Activated CD8-positive, alpha-beta memory T cell treated with anti-CD3 and anti-CD28 coated beads for 1 hour (primary cell): ENCODE data around the gene NUP133.

ENCODE experiments used
- DNase-seq, 2 donors: peaks; one replicate each; pipeline ENCODE4 v3.0.0-alpha.2; 2020; ENCODE audit warnings: low read depth in 1 of 2; ENCODE audit errors: extremely low read depth in 1 of 2

NUP133 gene

DNA sequence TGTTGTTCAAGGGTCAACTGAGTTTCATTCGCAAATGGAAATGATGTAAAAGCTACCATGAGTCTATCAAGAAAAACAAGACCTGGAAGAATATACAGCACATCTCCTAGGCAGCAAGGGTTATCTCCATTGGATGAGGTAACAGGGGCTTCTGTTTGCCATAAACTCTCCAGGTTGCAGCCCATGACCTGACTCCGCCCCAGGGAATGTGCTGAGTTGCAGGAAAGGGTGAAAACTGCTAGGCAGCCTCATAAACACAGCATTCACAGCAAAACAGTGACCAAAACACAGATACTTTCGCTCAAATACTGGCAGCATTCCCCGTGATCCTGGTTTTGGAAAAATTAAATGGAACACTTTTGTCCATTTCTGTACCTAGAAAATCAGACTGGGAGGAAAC is 54.1 kb downstream of the NUP133 start:
- DNase-seq: no peak

DNA sequence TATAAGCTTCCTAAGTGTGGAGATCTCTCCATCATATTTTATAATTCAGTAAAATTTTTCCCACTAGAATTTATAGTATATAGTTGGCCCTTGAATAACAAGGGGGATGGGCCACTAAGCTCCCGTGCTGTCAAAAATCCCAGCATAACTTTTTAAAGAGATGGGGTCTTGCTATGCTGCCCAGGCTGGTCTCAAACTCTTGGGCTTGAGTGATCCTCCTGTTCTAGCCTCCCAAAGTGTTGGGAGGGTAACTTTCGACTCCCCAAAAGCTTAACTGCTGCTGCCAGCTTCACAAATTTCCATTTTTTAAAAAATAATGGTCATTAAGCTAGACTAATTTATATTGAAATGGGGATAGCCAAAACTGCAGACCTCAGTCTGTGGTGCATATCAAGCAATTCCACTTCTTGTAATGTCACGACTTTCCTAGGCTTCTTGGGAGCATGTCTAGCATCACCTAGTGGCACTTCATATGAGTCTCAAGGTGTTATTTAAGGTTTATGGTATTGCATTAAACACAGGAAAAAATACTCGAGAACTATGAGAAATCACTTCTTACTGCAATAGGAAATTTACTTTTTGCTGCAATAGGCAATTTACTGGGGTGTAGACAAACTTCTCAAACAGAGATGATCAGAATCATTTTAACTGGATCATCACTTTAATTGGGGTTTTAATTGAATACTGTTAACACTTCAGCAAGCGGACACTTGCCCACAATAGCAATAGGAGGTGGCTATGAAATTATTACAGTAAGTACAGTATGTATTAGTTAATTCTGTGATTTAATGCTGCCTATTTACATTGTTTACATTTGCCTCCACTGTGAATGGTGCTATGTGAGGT is 55.0 kb downstream of the NUP133 start:
- no peak for DNase-seq

DNA sequence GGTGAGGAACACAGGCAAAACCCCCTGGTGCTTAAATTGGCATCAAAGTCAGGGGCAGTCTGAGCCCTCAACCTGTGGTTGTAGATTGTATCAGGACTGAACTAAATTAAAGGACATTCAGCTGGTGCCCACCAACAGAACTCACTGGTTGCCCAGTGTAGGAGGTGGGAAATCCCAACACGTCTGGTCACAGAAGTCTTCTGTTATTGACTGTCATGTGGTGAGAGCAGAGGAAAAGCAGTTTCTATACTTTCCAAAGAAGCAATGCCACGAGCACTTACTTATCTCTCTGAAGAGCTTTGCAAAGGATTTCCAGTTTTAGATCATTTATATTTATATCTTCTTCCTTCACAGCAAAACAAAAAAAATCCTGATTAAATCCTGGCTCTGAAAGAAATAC is 59.3 kb downstream of the NUP133 start:
- no peak for DNase-seq

DNA sequence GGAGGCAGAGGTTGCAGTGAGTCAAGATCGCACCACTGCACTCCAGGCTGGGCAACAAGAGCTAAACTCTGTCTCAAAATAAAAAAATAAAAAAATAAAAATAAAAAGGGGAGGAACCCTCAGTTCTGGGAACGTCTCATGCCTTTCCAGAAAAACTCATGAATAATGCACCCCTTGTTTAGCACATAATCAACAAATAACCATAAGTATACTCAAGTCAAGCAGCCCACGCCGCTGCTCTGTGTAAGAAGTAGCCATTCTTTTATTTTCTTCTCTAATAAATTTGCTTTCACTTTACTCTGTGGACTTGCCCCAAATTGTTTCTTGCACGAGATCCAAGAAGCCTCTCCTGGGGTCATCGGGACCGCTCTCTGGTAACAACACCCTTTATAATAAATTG is 59.8 kb downstream of the NUP133 start:
- no peak for DNase-seq

DNA sequence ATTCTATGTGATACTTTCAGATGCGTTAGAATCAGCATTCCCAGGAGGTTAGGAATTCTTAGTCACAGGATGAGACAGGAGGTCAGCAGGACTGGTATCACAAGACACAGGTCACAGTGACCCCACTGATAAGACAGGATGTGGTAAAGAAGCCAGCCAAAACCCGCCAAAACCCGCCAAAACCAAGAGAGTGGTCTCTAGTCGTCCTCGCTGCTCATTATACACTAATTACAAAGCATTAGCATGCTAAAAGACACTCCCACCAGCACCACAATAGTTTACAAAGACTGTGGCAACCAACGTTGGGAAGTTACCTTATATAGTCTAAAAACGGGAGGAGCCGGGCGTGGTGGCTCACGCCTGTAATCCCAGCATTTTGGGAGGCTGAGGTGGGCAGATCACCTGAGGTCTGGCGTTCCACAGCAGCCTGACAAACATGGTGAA is 60.3 kb downstream of the NUP133 start:
- no peak for DNase-seq

DNA sequence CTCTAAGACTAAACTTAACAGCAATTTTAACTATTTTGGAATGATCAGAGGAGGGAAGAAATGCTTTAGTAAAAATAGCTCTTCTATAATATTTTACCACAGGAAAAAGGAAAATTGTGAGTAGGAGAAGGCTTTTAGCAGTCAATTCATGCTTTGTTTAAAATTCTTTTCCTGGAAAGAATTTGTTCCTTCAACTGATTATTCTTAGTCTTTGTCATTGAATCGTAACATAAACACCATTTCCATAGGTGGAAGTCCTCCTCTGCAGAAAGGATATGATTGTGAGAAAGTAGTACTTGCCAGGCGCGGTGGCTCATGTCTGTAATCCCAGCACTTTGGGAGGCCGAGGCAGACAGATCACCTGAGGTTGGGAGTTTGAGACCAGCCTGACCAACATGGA is 62.3 kb downstream of the NUP133 start:
- DNase-seq: no peak

DNA sequence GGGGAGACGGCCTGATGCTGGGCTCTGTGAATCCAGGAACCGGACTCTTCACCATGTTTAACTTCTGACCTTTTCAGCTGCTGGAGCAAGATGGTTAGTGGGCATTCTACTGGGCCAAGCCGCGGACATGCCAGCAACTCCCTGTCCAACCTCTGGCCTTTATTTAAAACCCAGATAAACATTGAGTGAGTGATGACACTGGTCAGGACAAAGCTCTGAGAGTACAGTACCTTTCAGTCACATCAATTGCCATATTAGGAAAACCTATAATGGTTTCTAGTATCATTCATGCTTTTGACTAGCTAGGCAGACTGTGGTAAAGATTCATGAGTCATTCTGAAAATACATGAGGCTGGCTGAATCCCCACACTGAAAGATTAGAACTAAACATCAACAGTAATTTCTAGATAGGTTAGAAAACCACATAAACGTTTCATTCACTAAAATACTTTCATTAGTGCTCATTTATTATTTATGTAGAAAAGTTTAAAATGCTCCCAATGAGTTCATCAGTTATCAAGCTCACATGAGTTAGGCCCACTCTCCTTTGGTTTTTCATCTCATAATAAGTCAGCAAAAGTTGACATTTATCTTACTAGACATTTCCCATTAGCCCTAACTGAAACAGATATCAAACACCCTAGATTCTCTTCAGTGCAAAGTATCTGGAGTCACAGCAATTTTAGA is 67.1 kb downstream of the NUP133 start:
- DNase-seq: no peak

DNA sequence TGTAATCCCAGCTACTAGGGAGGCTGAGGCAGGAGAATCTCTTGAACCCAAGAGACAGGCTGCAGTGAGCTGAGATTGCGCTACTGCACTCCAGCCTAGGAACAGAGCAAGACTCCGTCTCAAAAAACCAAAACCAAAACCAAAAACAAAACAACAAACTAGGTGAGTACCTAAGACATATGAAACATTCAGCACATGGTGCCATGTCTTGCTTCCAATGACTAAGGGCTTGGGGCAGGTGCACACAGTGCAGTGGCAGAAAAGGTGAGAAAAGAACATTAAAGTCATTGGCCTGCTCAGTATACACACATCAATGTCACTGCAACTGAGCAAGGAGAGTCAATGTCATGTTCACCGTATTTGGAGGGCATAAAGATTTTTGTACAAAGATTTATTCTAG is 70.1 kb downstream of the NUP133 start:
- DNase-seq: no peak

DNA sequence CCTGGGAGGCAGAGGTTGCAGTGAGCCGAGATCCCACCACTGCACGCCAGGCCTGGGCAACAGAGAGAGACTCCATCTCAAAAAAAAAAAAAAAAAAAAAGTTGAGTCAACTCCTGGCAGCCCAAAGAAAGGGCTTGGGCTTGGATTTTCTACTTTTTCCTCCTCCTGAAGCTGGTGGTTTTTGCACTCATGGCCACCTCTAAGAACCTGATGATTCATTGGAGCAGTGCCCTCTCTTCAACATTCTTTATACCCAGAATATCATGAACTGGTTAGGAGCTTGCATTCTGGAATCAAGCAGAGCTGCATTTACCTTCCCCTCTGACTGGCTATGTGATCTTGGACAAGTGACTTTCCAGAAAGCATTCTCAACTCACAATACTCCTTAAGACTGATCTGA is 70.7 kb downstream of the NUP133 start:
- no peak for DNase-seq

DNA sequence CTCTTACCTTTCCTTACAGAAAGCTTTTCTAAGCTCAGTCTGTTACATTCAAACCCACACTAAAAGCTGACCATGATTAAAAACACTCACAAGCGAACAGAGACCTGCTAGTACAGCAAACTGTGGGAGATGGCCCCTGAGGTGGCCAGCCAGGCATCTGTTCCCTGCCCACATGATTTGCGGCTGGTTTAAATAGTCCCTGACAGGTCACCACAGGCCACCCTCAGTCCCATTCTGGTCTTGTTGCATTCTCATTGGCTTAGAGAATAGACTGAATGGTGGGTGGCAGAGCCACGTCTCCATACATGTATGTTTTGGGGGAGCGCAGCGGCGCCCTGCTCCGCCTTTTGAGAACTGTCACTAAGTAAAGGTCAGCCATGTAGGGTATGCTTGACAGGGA is 71.9 kb downstream of the NUP133 start:
- DNase-seq: no peak

DNA sequence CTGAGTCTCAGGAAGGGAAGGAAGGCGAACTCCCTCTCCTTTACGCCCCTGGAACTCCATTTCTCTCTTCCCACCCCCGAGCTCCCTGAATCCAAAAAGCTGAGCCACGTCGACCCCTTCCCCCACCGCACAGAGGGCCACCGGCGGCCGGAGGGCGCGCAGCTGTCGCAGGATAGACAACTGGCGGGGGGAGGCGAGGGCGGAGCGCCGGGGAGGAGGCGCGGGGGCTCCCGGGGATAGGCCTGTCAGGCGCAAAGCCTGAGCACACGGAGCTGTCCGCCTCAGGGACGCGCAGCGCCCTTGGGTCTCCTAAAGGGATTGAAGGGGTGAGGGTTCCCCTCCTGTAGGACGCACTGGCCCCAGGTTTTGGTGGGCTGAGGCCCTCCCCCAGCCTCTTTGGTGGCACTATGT is 73.5 kb downstream of the NUP133 start:
- DNase-seq: no peak

DNA sequence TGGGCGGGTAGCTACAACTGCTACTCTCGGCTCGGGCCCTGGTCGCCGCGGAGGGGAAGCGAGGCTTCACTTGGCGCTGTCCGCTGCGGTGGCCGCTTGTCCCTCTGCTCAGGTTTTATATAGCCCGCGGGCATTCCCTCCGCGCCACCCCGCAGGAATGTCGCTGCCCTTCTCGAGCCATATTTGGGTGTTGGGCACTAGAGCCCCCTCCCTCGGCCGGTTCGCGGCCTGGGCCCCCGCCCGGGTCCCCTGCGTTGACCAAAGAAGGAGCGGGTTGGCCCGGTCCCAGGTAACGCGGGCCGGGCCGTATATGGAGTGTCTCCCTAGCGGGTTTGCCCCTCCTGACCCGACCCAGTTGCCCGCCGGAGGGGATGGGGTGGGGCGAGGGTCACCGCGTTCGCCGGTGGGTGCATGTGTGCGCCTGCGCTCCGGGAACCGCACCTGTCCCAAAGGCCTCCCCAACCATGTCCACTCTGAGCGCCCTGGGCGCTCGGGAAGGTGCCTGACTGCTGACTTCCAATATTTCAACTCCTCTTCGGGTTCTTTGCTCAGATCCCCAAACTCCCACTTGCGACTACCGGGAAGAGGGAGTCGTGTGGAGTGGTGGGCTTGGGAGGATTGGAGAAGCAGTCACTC is 74.0 kb downstream of the NUP133 start, which contains the start of gene ACTA1:
ACTA1 (minus strand) TSS at position 90 of the 636 bp plus-strand sequence. CDS start 979 bp downstream, outside the sequence.
- no peak for DNase-seq

DNA sequence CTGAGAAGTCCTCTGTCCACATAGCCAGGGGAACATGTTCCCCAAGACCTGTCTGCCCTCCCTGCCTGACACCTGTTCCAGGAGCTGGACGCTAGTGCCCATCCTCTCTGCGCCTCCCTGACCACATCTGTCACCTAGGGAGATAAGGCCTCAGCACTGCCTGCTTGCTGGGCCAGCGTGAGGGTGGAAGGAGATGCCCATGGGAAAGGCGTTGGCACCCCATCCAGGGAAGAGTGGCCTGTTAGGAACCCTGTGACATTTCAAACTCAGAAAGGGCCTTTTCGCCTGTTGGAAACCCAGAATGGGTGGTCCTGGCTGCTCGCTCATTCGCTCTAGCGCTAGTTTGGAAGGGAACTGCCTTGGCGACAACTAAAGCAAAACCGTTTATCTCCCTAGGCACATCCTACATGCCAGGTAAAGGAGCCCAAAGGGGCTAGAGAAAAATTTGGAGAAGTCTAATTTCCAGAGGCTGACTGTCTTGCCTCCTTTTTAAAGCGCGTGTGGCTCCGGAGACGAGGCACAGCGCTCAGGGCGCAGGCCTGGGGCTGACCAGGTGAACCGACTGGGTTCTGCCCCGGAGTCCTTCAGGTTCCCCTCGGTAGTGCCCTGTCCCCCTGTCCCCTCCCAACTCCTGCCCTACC is 74.7 kb downstream of the NUP133 start:
- DNase-seq: no peak

DNA sequence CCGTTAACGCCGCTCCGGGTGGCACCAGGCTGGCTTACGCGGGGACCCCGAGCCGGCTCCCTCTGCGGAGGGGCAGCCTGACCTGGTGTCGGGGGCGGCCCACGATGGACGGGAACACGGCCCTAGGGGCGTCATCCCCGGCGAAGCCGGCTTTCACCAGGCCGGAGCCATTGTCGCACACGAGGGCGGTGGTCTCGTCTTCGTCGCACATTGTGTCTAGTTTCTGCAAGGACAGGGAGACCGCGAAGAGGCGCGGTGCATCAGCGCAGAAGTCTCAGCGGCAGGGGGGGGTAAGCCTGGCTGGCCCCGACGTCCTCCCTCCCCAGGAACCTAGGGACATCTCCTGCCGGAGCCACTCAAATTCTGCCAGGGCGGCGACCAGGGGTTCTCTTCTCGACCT is 75.2 kb downstream of the NUP133 start:
- DNase-seq: no peak

DNA sequence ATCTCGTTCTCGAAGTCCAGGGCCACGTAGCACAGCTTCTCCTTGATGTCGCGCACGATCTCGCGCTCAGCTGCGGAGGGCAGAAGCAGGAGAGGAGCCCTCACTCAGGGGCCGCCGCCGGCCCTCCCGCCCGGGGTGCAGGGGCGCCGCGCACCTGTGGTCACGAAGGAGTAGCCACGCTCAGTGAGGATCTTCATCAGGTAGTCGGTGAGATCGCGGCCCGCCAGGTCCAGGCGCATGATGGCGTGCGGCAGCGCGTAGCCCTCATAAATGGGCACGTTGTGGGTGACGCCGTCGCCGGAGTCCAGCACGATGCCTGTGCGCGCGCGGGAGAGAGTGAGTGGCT is 76.1 kb downstream of the NUP133 start:
- no peak for DNase-seq

DNA sequence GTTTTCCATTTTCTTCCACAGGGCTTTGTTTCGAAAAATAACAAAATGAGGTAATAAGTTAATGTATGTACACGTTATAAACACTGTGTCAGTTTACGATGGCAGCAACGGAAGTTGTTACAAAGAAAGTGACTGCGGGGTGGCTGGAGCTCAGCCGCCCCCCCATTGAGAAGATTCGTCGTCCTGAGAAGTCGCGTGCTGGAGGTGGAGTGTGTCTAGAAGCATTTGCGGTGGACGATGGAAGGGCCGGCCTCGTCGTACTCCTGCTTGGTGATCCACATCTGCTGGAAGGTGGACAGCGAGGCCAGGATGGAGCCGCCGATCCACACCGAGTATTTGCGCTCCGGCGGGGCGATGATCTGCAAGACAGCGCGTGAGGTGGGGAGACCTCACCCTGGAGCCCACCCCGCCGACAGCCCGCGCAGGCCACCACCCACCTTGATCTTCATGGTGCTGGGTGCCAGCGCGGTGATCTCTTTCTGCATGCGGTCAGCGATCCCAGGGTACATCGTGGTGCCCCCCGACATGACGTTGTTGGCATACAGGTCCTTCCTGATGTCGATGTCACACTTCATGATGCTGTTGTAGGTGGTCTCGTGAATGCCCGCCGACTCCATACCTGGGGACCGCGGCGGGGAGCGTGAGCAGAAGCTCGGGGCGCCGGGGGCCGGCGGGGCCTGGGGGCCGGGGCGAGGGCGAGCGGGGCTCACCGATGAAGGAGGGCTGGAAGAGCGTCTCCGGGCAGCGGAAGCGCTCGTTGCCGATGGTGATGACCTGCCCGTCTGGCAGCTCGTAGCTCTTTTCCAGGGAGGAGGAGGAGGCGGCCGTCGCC is 76.6 kb downstream of the NUP133 start:
- DNase-seq: no peak

DNA sequence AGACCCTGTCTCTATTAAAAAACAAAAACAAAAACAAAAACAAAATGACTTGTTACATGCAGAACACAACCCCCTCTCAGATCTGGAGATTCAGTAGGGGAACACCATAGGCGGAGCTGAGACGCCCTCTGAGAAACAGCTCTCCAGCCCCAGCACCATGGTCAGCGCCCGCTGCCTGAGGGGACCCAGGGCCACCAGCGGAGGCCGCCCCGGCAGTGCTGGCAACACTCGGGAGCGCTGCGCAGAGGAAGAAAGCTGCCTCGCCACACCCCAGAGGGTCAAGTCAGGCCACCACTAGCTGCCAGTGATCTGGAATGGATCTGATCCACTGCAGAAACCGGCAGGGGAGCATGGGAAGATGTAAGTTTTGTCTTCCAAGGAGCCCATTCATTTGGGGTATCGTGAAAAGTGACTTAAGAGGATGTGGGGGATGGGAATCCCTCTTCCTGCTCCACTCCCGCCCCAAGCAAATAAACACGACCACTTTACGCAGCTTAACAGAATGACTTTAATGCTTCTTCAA is 77.3 kb downstream of the NUP133 start:
- peak in 1 of 2 donors; percentile 31 for DNase-seq

DNA sequence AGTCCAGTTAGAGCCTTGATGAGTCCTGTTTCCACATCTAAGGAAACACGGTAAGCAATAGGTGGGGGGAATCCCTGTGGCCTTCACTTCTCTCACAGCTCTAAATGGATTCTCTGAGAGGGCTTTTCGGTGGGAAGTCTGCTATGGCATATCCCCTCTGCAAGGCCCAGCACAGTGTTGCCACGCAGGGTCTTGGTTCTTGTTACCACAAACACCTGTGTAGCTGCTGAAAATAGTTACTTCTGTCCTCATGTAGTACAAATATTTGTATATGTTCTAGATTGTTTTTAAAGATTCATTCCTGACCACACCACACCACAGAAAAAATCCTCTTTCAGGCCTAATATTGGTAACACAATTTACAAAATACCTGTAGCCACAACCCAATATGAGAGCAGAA is 79.9 kb downstream of the NUP133 start:
- DNase-seq: no peak

DNA sequence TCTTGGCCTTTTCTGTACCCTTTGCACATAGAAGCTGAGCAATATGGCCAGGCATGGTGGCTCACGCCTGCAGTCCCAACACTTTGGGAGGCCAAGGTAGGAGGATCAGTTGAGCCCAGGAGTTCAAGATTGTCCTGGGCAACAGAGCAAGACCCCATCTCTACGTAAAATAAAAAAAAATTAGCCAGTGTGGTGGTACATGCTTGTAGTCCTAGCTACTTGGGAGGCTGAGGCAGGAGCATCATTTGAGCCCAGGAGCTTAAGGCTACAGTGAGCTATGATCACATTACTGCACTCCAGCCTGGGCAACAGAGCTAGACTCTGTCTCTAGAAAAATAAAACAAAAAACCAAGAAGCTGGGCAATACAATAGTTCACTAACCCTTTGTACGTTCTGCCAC is 80.6 kb downstream of the NUP133 start:
- DNase-seq: no peak

DNA sequence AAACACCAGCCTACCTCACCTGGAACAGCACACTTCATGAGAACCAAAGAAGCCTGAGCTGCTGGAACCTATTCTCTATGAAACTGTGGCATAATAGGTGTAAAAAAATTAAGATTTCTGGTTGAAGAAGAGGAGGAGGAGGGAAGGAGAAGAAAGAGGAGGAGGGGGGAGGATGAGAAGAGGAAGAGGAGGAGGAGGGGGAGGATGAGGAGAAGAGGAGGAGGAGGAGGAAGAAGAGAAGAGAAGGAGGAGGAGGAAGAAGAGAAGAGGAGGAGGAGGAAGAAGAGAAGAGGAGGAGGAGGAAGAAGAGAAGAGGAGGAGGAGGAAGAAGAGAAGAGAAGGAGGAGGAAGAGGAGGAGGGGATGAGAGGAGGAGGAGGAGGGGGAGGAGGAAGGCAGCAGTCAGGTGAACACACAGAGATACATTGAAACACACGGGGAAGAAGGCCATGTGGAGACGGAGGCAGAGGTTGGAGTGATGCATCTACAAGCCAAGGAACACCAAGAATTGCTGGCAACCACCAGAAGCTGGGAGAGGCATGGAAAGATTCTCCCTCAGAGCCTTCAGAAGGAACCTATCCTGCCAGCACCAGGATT is 82.5 kb downstream of the NUP133 start:
- DNase-seq: no peak
